Left forelimb (tissue), 1 donor: ENCODE measurements around the gene RPS6KB2.
"Not testable (repeated sequence)": the region's sequence is repeated elsewhere in the genome, so short reads cannot be mapped to it uniquely, and the experiment has no call there.

Experiments used
- DNase-seq: peaks from one replicate; pipeline ENCODE4 v3.0.0-alpha.2; 2018; ENCODE audit warnings: low spot score

Gene RPS6KB2

DNA sequence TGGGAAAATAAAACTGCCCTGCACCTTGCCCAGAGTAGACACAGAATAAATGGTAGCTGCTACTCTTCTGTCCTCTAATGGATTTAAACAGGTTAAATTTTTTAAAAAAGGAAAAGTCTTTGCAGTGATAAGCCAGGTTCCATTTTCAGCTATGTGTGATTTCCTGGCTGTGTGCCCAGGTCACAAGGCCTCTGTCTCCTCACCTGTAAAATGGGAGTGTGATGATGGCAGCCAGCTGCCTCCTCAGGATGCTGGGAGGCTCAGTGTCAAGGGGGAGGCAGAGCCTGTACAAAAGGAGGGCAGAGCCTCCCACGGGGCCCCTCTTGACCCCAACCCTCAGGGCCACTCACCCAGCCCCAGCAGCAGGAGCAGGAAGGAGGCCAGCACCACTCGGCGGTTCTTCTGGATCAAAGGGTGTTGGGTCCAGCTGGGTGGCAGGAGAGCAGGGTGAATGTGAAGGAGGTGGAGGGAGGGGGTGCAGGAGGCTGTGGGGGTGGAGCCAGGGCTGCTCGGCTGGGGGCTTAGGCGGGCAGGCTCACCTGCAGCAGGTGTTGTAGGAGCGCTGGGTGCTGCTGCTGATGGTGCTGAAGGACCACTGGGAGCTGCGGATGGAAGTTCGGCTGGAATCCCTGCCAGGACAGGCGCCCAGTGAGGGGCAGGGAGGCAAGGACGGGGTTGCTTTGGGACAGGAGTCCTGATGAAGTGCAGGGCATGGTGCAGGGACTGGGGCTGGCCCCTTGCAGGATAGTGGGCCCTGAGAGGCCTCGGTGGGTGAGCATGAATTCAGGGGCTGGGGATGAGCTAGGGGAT lies 38.9 kb downstream of the RPS6KB2 start:
- no peak for DNase-seq

DNA sequence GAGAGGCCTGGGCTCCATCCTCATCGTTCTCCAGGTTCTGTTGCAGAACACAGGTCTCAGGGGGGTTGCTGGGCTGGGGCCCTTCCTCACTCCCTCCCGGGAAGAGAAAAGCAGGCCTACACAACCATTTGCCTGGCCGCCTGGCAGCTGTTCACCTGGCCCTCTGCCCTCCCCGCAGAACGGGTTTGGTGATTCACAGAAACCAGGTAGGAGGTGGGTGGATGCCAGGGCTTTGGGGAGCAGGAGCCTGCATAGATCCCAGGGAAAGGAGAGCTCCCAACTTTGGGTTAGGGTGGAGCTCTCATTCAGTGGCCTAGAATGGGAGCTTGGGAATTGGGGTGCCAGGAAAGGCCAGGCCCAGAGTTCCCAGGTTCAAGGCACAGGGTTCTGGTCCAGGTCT lies 39.8 kb downstream of the RPS6KB2 start:
- DNase-seq = no peak

GRCh38 chr11:67468456-67468758 lies 40.1 kb downstream of the RPS6KB2 start:
- DNase-seq = no peak

GRCh38 chr11:67468759-67469507 lies 40.6 kb downstream of the RPS6KB2 start, which contains the start of gene TMEM134:
Gene TMEM134 (minus strand): TSS chr11:67469251. CDS start chr11:67469192, 59 bp downstream.
- peak; percentile 97 for DNase-seq

GRCh38 chr11:67469508-67469811 lies 41.2 kb downstream of the RPS6KB2 start:
- no peak for DNase-seq

GRCh38 chr11:67470337-67471002 lies 42.2 kb downstream of the RPS6KB2 start:
- DNase-seq = no peak

DNA sequence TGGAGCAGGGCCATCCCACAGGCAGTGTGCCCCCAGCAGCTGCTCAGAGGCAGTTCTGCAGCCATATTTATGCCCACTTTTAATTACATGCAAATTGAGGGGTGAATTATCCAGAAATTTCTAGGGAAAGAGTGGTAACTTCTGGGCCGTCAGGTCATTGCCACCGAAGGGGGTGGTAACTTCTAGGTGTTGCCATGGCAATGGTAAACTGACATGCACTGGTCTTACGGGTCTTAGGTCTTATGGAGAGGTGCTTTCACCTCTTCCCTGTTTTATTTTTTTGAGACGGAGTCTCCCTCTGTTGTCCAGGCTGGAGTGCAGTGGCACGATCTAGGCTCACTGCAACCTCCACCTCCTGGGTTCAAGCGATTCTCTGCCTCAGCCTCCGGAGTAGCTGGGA lies 44.6 kb downstream of the RPS6KB2 start:
- DNase-seq = no peak

DNA sequence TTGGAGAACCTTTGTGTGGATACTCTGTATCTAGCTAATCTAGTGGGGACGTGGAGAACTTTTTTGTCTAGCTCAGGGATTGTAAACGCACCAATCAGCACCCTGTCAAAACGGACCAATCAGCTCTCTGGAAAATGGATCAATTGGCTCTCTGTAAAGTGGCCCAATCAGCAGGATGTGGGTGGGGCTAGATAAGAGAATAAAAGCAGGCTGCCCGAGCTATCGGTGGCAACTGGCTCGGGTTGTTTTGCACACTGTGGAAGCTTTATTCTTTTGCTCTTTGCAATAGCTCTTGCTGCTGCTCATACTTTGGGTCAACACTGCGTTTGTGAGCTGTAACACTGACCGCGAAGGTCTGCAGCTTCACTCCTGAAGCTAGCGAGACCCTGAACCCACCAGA lies 48.4 kb downstream of the RPS6KB2 start:
- not testable (repeated sequence) for DNase-seq

DNA sequence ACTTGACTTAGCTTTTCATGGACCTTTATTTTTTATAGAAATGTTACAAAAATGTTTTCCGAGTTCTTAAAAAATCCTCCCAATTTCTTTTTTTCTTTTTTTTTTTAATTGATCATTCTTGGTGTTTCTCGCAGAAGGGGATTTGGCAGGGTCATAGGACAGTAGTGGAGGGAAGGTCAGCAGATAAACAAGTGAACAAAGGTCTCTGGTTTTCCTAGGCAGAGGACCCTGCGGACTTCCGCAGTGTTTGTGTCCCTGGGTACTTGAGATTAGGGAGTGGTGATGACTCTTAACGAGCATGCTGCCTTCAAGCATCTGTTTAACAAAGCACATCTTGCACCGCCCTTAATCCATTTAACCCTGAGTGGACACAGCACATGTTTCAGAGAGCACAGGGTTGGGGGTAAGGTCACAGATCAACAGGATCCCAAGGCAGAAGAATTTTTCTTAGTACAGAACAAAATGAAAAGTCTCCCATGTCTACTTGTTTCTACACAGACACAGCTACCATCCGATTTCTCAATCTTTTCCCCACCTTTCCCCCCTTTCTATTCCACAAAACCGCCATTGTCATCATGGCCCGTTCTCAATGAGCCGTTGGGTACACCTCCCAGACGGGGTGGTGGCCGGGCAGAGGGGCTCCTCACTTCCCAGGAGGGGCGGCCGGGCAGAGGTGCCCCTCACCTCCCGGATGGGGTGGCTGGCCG lies 49.2 kb downstream of the RPS6KB2 start:
- DNase-seq = not testable (repeated sequence)

GRCh38 chr11:67482275-67482826 lies 54.1 kb downstream of the RPS6KB2 start:
- DNase-seq = no peak

- DNase-seq = peak; percentile 95
Observed at GRCh38 chr11:67482827-67483798, 54.8 kb downstream of the RPS6KB2 start, which contains the start of gene AIP. Gene AIP (plus strand): TSS chr11:67483026. CDS start chr11:67483159, 133 bp downstream.

DNA sequence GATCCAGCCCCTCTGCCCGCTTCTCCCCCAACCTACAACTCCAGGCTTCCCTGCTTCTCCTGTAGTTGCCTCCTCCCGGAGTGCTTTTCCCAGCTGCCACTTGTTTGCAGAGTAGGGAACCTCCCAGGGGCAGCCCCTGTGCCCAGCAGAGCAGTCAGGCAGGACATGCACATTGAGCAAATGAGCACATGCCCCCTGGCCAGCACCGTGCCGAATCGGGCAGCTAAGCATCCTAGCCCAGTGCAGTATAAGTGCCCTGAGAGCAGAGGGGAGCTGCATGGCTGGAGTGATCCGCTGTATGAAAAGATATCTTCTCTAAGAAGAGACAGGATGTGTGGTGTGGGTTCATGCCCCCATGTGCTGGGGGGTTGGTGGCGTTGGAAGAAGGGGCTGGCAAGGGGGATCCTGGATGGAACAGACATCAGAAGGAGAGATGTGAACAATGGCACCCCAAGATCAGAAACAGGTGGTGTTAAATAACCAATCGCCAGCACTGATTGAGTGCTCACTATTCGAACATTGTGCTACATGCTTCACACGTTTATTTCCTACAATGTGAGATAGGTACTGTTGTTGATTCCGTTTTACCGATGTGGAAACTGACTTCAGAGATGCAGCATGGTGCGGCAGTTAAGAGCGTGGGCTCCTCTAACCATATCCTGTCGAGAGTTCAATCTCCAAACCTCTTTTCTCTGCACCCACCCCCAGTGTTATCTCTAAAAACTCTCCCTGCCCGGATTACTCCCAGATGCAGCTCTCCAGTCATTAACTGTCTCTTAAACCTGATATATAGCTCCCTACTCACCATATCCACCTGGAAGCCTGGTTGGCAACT lies 55.8 kb downstream of the RPS6KB2 start:
- no peak for DNase-seq

GRCh38 chr11:67484847-67485311 lies 56.6 kb downstream of the RPS6KB2 start:
- no peak for DNase-seq
